ENCODE data around the gene MAMDC4.

DNA sequence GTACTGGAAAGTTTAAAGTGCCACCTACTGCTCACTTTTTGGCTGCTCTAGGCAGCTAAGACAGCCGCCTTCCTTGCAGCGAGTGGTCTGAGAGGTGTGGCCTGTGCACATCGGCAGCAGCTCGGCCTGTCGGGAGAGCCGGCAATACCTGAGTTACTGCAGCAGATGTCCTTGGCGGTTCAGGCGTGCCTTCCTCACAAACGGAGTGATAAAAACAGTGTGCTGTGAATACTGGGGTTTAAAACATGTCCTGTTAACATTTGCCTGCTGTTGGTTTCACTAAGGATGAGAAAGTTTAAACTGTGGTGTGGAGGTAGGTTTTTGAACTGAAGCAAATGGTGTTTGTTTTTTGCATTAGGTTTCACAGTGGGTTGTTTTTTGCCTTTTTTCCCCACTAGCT lies 47.0 kb downstream of the MAMDC4 start:
- no peak for TF ChIP-seq CTCF (IDR thresholded peaks at IDR 0.05)
- no peak for TF ChIP-seq POLR2A (IDR thresholded peaks at IDR 0.05)
